SK-N-SH treated with all-trans-retinoic acid at 6 μM for 48 hours (cell line): ENCODE results near the gene SDC4.

Experiments used
- ATAC-seq: fragments of 200-7000 bp; cut with Tn5 transposase; 3 replicates; pipeline ENCODE4 v1.9.1; 2020; ENCODE audit warnings: mild to moderate bottlenecking, moderate library complexity
- ARNTL ChIP-seq: fragments of 450-650 bp; formaldehyde crosslinking; IDR thresholded peaks from 2 replicates; pipeline ENCODE4 v1.5.0; 2020; ENCODE audit warnings: low read depth, mild to moderate bottlenecking, moderate library complexity, borderline replicate concordance
- BACH2 ChIP-seq: fragments of 250-450 bp; sonication (Bioruptor Pico); IDR thresholded peaks from 2 replicates; pipeline ENCODE4 v1.9.0; 2021; ENCODE audit warnings: mild to moderate bottlenecking, borderline replicate concordance
- CREB5 ChIP-seq: fragments of 250-450 bp; sonication (Bioruptor Pico); IDR thresholded peaks from 2 replicates; pipeline ENCODE4 v1.5.1; 2020; ENCODE audit warnings: low read depth, mild to moderate bottlenecking, moderate library complexity
- ESRRG ChIP-seq: fragments of 250-450 bp; sonication (Bioruptor Pico); IDR thresholded peaks from 2 replicates; pipeline ENCODE4 v1.6.1; 2021; ENCODE audit warnings: mild to moderate bottlenecking
- GLIS3 ChIP-seq: fragments of 250-450 bp; sonication (Bioruptor Pico); IDR thresholded peaks from 2 replicates; pipeline ENCODE4 v1.5.0; 2020; ENCODE audit warnings: mild to moderate bottlenecking, moderate library complexity
- OSR1 ChIP-seq: fragments of 250-450 bp; sonication (Bioruptor Pico); IDR thresholded peaks from 2 replicates; pipeline ENCODE4 v1.8.0; 2022; ENCODE audit warnings: moderate library complexity, mild to moderate bottlenecking, inconsistent platforms
- PATZ1 ChIP-seq: fragments of 250-450 bp; sonication (Bioruptor Pico); IDR thresholded peaks from 2 replicates; pipeline ENCODE4 v1.8.0; 2020; ENCODE audit warnings: mild to moderate bottlenecking, moderate library complexity, borderline replicate concordance
- PPARA ChIP-seq: fragments of 250-450 bp; sonication (Bioruptor Pico); IDR thresholded peaks from 2 replicates; pipeline ENCODE4 v1.5.0; 2020; ENCODE audit warnings: mild to moderate bottlenecking, borderline replicate concordance
- SNAI2 ChIP-seq: fragments of 250-450 bp; sonication (Bioruptor Pico); IDR thresholded peaks from 2 replicates; pipeline ENCODE4 v1.5.0; 2020; ENCODE audit warnings: mild to moderate bottlenecking, moderate library complexity
- TOX ChIP-seq: fragments of 250-450 bp; sonication (Bioruptor Pico); IDR thresholded peaks from 2 replicates; pipeline ENCODE4 v1.8.0; 2021; ENCODE audit warnings: mild to moderate bottlenecking, moderate library complexity, borderline replicate concordance
- TSHZ2 ChIP-seq: fragments of 250-450 bp; sonication (Bioruptor Pico); IDR thresholded peaks from 2 replicates; pipeline ENCODE4 v1.5.0; 2020; ENCODE audit warnings: mild to moderate bottlenecking, moderate library complexity
- ZC3H10 ChIP-seq: fragments of 250-450 bp; sonication (Bioruptor Pico); IDR thresholded peaks from 2 replicates; pipeline ENCODE4 v1.5.1; 2021; ENCODE audit warnings: mild to moderate bottlenecking, moderate library complexity
- ZFP3 ChIP-seq: fragments of 250-450 bp; sonication (Bioruptor Pico); IDR thresholded peaks from 2 replicates; pipeline ENCODE4 v1.5.0; 2020; ENCODE audit warnings: mild to moderate bottlenecking, moderate library complexity
- ZNF565 ChIP-seq: fragments of 450-650 bp; formaldehyde crosslinking; conservative IDR thresholded peaks from 2 replicates; pipeline ENCODE4 v1.5.0; 2020; ENCODE audit warnings: low read depth, mild to moderate bottlenecking, moderate library complexity

The SDC4 gene

GRCh38 chr20:45294003-45294368 lies 54.2 kb downstream of the SDC4 start:
- TF ChIP-seq TSHZ2 (no peak), ESRRG (CRISPR knock-in tag) (no peak), PATZ1 (CRISPR knock-in tag) (no peak)
- ATAC-seq: no peak

GRCh38 chr20:45293041-45294002 lies 54.9 kb downstream of the SDC4 start:
- ATAC-seq: peak; percentile 90
- TF ChIP-seq ZNF565 (CRISPR knock-in tag): no peak

- TF ChIP-seq PPARA (CRISPR knock-in tag): no peak
- ATAC-seq: no peak
Observed at GRCh38 chr20:45292343-45292742, 55.9 kb downstream of the SDC4 start.

GRCh38 chr20:45291526-45291925 lies 56.7 kb downstream of the SDC4 start:
- TF ChIP-seq TSHZ2: no peak
- TF ChIP-seq PPARA (CRISPR knock-in tag): no peak
- TF ChIP-seq ARNTL (CRISPR knock-in tag): no peak
- no peak for ATAC-seq

- peak; percentile 81 for ATAC-seq
Observed at GRCh38 chr20:45290677-45291355, 57.4 kb downstream of the SDC4 start.

GRCh38 chr20:45289942-45290676 lies 58.1 kb downstream of the SDC4 start:
- ATAC-seq: no peak
- TF ChIP-seq ZFP3 (no peak), SNAI2 (CRISPR knock-in tag) (no peak), PATZ1 (CRISPR knock-in tag) (no peak), OSR1 (no peak), CREB5 (CRISPR knock-in tag) (no peak), BACH2 (CRISPR knock-in tag) (no peak)

More at GRCh38 chr20:45290677-45291355, 57.4 kb downstream of the SDC4 start:
- TF ChIP-seq ZNF565 (CRISPR knock-in tag): no peak
- TF ChIP-seq CREB5 (CRISPR knock-in tag): no peak
- no peak for TF ChIP-seq ZC3H10
- TF ChIP-seq GLIS3 (CRISPR knock-in tag): no peak
- TF ChIP-seq ESRRG (CRISPR knock-in tag): no peak
- TF ChIP-seq TOX (CRISPR knock-in tag): no peak
